Activated CD4-positive, alpha-beta T cell treated with anti-CD3 and anti-CD28 coated beads, Interleukin-2, Interleukin-4, amounts not matched to agents 100 ng/mL and 50 ng/mL, durations not matched to agents 16 hours and 8 hours (primary cell): ENCODE results near the gene LPP.

Experiments used
- DNase-seq: peaks from one replicate; pipeline ENCODE4 v3.0.0-alpha.2; 2020; ENCODE audit warnings: low spot score

The LPP gene

GRCh38 chr3:188331166-188331565 is 177.2 kb downstream of the LPP start:
- no peak for DNase-seq

DNA sequence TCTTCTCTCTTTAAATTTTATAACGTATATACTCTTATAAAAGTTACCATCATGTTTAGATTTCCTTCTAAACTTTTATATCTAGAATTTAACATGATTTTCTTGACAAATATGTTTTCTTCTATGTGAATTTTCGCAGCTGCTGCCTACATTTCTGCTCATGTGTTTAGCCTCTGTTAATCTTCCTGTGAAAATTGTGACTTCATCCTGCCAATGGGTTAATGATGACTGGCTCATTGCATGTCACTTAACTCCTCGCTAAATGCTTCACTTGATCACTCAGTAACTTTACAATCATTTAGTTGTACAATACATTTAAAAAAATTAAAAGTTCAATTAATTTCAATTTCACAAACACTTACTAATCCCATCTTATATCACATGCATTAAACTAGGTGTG is 178.1 kb downstream of the LPP start:
- DNase-seq: no peak

DNA sequence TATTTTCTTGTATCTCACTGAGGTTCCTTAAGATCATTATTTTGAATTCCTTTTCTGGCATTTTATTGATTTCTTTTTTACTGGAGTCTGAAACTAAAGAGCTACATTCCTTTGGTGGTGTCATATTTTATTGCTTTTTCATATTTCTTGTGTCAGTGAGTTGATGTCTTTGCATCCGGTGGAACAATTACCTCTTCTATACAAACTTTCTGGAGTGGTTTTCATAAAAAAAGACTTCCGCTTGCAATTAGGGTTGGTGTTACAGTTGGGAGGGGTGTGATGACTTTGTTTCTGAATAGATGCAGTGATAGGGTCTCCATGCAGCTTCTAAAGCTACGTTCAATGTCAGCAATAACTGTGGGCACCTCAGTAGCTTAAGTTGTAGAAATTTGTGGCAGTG is 181.7 kb downstream of the LPP start:
- DNase-seq: no peak

DNA sequence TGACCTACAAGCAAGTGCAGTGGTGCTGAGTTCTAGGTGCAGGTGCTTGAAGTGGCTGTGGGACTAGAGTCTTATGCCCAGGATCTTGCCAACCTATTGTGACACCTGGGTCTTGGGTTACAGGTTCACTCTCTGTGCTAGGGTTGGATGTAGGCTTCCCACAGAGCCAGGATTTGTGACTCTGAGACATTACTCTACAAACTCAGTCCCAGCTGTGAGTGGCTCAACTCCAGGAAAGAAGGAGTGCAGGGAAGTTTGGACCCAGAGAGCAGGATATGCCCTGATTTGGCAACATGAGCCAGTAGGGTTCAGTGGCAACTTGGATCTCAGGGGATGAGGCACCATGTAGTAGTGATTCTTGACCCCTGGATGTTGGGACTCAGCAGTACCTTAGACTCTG is 182.2 kb downstream of the LPP start:
- DNase-seq: no peak

DNA sequence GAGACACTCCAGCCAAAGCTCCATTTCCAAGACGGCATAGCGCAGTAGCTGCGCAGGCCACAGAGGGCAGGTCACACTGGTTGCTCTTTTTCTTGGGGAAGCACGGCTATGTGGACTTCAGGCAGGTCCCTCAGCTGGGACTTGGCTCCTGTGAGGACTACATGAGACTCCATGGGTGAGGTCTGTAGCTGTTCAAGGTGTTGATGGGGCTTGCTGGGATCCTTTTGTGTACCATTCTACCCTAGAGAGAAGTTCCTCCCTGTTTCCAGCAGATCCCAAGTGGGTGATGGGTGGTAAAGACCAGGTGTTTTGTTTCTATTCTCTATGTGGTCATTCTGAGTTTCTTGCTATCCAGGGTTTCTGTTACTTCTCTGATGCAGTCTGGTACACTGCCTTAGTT is 183.3 kb downstream of the LPP start:
- DNase-seq: no peak

DNA sequence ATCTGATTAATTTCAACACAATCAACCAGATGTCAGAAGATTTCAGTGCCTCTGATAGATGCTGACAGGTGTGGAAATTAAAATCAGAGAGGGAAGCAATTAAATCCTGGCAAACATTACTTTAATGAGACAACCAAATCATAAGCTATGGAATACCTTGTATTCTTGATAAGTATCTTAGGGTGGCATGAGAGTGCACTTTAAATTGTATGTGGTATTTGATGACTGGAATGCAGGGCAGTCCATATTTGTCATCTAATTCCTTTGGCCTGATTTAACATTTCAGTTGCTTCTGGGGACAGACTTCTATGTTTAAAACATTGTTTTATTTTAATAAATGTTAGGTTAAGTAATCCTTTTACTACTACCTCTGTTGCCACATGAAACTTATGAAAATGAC is 184.1 kb downstream of the LPP start:
- DNase-seq: no peak

DNA sequence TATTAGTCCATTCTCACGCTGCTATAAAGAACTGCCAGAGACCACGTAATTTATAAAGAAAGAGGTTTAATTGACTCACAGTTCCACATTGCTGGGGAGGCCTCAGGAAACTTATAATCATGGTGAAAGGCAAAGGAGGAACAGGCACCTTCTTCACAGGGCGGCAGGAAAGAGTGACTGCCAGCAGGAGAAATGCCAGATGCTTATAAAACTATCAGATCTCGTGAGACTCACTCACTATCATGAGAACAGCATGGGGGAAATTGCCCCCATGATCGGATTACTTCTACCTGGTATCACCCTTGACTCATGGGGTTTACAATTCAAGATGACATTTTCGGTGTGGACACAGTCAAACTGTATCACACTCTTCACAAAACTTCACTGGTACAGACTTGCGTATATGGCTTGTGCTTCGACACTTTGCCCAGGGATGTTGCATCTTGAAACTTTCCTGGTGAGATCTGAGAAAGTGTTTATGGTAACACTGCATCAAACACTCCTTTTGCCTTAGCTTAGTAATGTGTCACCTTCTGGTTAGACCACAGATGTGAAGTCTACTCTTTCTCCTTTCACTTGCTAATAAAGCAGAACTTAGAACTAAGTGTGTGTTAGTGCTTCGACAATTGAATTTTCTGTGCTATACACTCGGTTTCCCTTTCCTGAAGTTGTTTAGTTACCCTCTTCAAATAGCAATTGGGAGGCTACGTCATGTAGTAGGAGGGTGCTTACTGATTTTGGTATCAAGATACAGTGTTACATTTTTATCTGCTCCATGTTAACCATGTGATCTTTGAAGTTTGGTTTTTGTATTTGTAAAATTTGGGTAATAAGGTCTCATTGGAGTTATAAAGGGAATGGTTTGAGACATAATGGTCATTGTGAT is 185.7 kb downstream of the LPP start:
- DNase-seq: peak; percentile 87

- DNase-seq: no peak
These were observed 187.5 kb downstream of the LPP start for GRCh38 chr3:188341501-188341900.

GRCh38 chr3:188342991-188343732 is 189.2 kb downstream of the LPP start:
- DNase-seq: no peak

DNA sequence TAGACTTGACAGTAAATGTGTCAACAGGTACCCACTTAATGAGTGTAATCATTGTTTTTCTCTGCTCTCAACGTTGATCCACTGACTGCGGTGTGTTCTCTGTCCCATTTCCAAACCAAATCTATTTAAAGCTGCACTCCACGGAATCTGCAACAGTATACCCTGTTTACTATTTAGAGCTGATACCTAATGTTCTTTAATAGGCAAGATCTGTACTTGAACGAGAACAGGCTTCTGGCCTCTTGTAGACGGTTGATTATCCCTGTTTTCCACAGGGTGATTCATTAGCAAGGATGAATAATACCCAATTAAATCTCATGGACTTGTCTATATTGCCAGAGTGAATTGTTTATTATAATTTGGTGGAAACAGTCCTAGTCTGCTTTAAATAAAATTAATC is 189.9 kb downstream of the LPP start:
- DNase-seq: no peak

DNA sequence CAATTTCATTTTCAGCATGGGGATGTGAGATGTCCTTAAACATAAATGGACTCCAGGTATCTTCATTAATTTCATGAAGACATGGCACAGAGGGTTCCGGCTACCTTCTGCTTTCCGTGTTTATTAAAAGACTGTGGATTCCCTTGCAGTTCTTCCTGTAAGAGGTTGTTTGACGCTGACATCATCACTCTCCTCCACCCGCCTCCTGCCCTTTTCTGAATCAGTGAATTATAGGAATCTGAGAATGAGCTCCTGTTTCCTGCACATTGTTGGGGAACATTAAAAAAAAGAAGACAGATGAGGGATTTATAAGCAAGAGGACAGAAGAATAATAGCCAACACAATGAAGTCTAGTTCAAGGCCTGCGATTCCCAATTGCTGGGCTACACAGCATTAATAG is 191.3 kb downstream of the LPP start:
- no peak for DNase-seq

- DNase-seq: no peak
These were observed 194.7 kb downstream of the LPP start for GRCh38 chr3:188348435-188349244.

GRCh38 chr3:188349351-188349901 is 195.5 kb downstream of the LPP start:
- no peak for DNase-seq

DNA sequence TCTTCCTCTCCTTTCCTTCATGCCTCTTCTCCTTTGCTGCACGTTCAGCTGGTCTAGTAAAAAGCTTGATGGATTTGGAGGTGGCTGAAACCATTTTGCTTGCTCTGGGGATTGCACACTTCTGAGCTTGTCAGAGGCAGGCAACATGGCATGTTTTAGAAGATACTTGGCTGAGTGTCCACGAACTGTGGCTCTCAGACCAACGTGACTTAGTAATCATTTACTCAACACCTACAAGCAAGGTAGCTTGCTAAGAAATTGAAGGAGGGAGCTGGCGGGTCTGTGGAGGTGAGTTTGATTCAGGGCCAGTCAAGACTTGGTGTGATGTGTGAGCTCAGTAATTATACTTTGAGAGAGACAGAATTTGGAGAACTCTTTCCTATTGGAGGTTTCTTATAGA is 196.0 kb downstream of the LPP start:
- DNase-seq: no peak

DNA sequence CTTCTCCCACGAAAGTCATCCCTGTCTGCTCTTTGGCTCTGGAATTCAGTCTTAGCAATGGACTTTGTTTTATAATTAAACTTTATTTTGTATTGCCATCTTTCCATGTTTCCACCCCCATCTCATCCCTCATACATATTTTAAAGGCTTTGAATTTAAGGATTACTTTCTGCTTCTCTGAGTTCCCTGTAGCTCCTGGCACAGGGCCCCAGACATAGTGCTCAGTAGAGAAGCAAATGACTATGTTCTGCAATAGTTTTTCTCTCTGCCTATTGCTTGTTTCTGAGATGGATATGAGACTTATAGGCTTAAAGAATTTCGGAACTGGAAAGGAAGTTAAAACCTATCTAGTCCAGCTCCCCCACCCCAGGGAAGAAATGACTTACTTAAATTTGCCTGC is 197.0 kb downstream of the LPP start:
- no peak for DNase-seq

GRCh38 chr3:188351648-188352047 is 197.7 kb downstream of the LPP start:
- DNase-seq: no peak

GRCh38 chr3:188352196-188352927 is 198.4 kb downstream of the LPP start:
- DNase-seq: no peak

DNA sequence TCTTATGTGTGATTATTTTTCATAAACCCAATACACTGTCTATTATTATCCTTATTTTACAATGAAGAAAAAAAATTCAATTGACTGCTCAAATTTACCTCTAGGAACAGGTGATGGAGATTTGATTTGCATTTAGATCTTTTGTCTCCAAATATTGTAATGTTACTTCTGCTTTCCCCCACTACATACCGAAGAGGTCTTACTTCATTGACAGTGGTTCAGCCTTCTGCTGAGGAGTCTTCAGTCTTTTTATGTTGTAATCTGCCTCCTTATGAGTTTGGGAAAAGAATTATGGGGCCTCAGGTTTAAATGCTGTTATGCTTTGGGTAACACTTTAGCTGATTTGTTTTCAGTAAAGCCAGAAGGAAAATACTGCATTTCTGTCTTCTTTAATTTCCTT is 199.5 kb downstream of the LPP start:
- DNase-seq: no peak

DNA sequence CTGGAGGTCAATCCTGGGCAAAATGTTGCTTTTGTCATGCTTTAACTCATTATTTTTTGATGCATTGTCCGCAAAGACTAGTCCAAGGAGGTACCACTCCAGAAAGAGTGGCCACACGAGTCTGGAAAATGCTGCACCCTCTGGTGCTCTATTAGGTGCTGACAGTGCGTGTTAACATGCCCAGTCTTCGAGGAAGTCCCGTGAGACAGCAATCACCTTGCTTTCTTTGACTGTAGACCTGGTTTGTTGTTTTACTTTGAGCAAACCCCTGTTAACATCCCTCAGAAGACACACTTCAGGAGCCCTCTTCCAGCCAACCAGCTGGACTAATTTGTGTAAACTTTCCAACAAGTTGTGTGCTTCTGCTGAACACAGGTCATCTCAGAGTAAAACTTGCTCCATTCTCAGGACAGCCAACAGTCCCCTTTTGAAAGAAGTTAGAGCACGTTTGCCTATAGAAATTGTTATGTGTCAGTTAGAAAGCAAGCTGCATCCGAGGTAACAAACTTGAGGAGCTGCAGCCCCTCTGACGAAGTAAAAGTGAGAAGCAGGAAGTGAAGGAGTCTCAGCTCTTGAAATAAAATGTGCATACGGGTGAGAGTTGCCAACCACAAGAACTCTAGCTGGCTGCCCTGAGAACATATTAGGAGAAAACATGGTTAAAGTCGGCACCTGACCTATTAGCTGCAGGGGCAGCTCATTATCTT is 205.0 kb downstream of the LPP start:
- peak; percentile 50 for DNase-seq

DNA sequence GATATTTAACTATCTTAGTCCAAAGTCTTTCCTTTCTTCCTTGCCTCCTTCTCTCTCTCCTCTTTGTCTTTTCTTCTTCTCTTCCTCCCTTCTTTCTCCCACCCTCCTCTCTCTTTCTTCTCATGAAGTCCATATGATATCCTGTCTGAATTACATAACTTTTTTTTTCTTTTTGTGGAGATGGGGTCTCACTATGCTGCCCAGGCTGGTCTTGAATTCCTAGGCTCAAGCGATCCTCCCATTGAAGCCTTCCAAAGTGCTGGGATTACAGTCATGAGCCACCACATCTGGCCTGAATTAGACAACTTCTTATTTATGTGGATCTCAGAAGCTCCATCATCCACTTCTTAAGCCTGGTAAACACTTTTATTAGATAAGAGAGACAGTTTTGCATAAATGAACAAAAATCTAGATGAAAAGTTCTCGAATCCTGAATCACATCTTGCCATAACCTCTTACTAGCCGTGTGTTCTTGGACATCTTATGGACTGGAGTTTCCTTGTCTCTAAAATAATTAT is 206.5 kb downstream of the LPP start:
- DNase-seq: no peak

DNA sequence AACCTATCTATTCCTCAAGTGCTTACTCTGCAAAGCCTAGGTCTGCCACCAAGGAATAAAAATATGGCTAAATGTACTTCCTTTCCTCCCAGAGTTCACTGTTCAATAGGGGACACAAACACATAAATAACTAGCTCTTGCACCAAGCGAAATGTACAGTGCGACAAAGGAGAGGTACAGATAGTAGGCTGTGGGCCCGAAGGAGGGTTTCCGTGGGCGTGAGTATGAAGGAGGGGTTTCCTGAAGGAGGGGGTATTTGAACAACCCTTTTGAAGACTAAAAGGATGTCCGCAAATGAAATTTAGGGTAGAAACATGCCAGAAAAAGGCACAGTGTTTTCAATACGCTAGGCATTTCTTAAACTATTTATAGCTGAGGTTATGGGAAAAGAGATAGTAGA is 207.9 kb downstream of the LPP start:
- DNase-seq: no peak
